ENCODE data around the gene MRPS18C. TPM values are rescaled to one million over a fixed set of nuclear protein-coding genes. Genes with fewer than 3 reads are reported as not detected.

MRPS18C gene
- total RNA-seq, 4 donors from 2014 or later, result 14.9 to 48.5 (median 20.3) TPM

DNA sequence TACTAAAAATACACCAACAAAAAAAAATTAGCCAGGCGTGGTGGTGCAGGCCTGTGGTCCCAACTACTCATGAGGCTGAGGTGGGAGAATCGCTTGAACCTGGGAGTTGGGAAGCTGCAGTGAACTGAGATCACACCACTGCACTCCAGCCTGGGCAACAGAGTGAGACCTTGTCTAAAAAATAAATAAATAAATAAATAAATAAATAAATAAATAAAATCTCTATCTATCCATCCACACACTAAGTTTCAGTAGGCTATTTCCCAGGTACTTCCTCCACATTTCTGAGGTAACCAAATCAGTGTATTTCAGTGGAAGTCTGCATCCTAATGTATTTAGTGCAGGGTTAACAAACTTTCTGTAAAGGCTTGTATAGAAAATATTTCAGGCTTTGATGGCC is 18.1 kb downstream of the MRPS18C start:
- no peak for ATAC-seq
- WGBS, 2 donors (ENCODE audit: low coverage in 1 of 2), result 100% methylated on average over 2 of the region's 2 CpGs
- Histone ChIP-seq H3K4me1 (no peaks in the 10 kb centered on the region), H3K27ac (no peak overlapping the region), H3K27me3 (no peaks in the 10 kb centered on the region), H3K9me3 (no peaks in the 10 kb centered on the region), H3K4me3 (no peak overlapping the region), H3K36me3 (peaks cover 0 to 50% of the 10 kb centered on the region in 2 donors)
- TF ChIP-seq POLR2AphosphoS5 (IDR thresholded peaks at IDR 0.05), result no peak
- TF ChIP-seq, protein P1, sequence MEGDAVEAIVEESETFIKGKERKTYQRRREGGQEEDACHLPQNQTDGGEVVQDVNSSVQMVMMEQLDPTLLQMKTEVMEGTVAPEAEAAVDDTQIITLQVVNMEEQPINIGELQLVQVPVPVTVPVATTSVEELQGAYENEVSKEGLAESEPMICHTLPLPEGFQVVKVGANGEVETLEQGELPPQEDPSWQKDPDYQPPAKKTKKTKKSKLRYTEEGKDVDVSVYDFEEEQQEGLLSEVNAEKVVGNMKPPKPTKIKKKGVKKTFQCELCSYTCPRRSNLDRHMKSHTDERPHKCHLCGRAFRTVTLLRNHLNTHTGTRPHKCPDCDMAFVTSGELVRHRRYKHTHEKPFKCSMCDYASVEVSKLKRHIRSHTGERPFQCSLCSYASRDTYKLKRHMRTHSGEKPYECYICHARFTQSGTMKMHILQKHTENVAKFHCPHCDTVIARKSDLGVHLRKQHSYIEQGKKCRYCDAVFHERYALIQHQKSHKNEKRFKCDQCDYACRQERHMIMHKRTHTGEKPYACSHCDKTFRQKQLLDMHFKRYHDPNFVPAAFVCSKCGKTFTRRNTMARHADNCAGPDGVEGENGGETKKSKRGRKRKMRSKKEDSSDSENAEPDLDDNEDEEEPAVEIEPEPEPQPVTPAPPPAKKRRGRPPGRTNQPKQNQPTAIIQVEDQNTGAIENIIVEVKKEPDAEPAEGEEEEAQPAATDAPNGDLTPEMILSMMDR (IDR thresholded peaks at IDR 0.05), result no peak
- no peak for TF ChIP-seq EP300 (IDR thresholded peaks at IDR 0.05)
- no peak for TF ChIP-seq POLR2A (IDR thresholded peaks at IDR 0.05)

- 1 to 3% methylated on average over 23 to 53 of the region's 93 CpGs for WGBS, 2 donors (ENCODE audit: low coverage in 1 of 2)
- TF ChIP-seq, protein P1 (IDR thresholded peaks at IDR 0.05), result no peak
- TF ChIP-seq POLR2AphosphoS5 (IDR thresholded peaks at IDR 0.05), result peak; percentile 94
- peak; percentile 79 to 89 for TF ChIP-seq POLR2A (IDR thresholded peaks at IDR 0.05)
- ATAC-seq, result peak; percentile 97
Measured at GRCh38 chr4:83484500-83485461, 28.9 kb downstream of the MRPS18C start, which contains the start of gene ABRAXAS1. Gene ABRAXAS1, minus strand, starts transcription at chr4:83485100. Its CDS starts 28 bp downstream, at chr4:83485072.

GRCh38 chr4:83486457-83487129 is 30.7 kb downstream of the MRPS18C start:
- 90 to 92% methylated on average over 2 to 3 of the region's 3 CpGs for WGBS, 2 donors (ENCODE audit: low coverage in 1 of 2)
- H3K27me3 ChIP-seq, result no peaks in the 10 kb centered on the region
- peak overlapping the region in 2 of 4 donors; percentile 91 for H3K27ac ChIP-seq
- H3K4me1 ChIP-seq, result peaks cover 0 to 23% (median 7%) of the 10 kb centered on the region in 3 donors
- no peaks in the 10 kb centered on the region for H3K9me3 ChIP-seq
- no peak for TF ChIP-seq POLR2AphosphoS5 (IDR thresholded peaks at IDR 0.05)
- no peak for TF ChIP-seq EP300 (IDR thresholded peaks at IDR 0.05)
- TF ChIP-seq, protein P1 (IDR thresholded peaks at IDR 0.05), result no peak
- no peak for TF ChIP-seq POLR2A (IDR thresholded peaks at IDR 0.05)
- H3K36me3 ChIP-seq, result no peaks in the 10 kb centered on the region
- no peak for ATAC-seq
- no peak overlapping the region for H3K4me3 ChIP-seq

More at GRCh38 chr4:83484500-83485461, 28.9 kb downstream of the MRPS18C start, which contains the start of gene ABRAXAS1:
- peak within 1 kb of the TSS; percentile 47 to 71 for H3K4me3 ChIP-seq
- no peaks in the 10 kb centered on the region for H3K27me3 ChIP-seq
- H3K4me1 ChIP-seq, result peaks cover 0 to 23% (median 7%) of the 10 kb centered on the region in 3 donors
- peak within 1 kb of the TSS; percentile 50 to 98 (median 91) for H3K27ac ChIP-seq
- H3K9me3 ChIP-seq, result no peaks in the 10 kb centered on the region
- peaks cover 0 to 12% of the 10 kb centered on the region in 2 donors for H3K36me3 ChIP-seq

GRCh38 chr4:83489711-83490326 is 34.0 kb downstream of the MRPS18C start:
- no peak for ATAC-seq
- no peak for TF ChIP-seq POLR2A (IDR thresholded peaks at IDR 0.05)
- no peak for TF ChIP-seq EP300 (IDR thresholded peaks at IDR 0.05)
- Histone ChIP-seq H3K36me3 (no peaks in the 10 kb centered on the region), H3K4me3 (no peak overlapping the region), H3K27ac (no peak overlapping the region), H3K27me3 (no peaks in the 10 kb centered on the region), H3K9me3 (no peaks in the 10 kb centered on the region), H3K4me1 (peaks cover 0 to 10% (median 0%) of the 10 kb centered on the region in 3 donors)
- 22 to 50% methylated on average over 1 of the region's 1 CpG for WGBS, 2 donors (ENCODE audit: low coverage in 1 of 2)
